ENCODE data around the gene PTPRG. TPM values are rescaled to one million over a fixed set of nuclear protein-coding genes. Genes with fewer than 3 reads are reported as not detected.
A peak's percentile ranks its signal among the peaks of the same experiment; 100 is the strongest.

The PTPRG gene
- total RNA-seq, 1 donor from 2014 or later: 0.22 TPM

GRCh38 chr3:62300617-62301016, 739.2 kb downstream of the PTPRG start:
- ChIA-PET CTCF (no interaction called here), POLR2A (no interaction called here)
- peaks cover 8% of the 10 kb centered on the region for H3K9me3 Mint-ChIP-seq
- no peak for TF ChIP-seq CTCF (IDR thresholded peaks at IDR 0.05)
- H3K4me3 Mint-ChIP-seq: no peak overlapping the region
- no peak overlapping the region for H3K27ac Mint-ChIP-seq
- DNase-seq: no peak
- intact Hi-C loops (cut with micrococcal nuclease): no loop called here
- no peak for ATAC-seq (ENCODE audit: low read depth)
- H3K4me1 Mint-ChIP-seq: no peaks in the 10 kb centered on the region
- H3K27me3 Mint-ChIP-seq: no peaks in the 10 kb centered on the region
- H3K36me3 Mint-ChIP-seq (ENCODE audit: low read depth): no peaks in the 10 kb centered on the region

GRCh38 chr3:62312201-62312600, 750.8 kb downstream of the PTPRG start:
- no peak for ATAC-seq (ENCODE audit: low read depth)

DNA sequence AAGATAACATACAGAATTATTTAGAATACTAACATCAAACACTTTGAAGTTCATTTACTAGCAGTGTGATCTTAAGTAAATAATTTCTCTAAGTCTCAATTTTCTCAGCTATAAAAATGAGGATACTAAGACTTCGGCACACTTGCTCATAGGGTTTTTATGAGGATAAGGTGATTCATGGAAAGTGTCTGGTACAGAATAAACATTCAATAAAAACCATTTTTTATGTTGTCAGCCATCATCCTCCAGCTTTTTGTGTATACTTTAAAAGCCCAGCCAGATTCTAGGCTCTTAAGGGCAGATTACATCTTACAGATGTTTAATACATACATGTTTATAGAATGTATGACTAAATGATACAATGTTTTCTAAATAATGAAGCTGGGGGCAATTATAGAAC, 755.2 kb downstream of the PTPRG start:
- no peak for TF ChIP-seq CTCF (IDR thresholded peaks at IDR 0.05)
- ChIA-PET POLR2A (no interaction called here), CTCF (no interaction called here)
- Mint-ChIP-seq H3K36me3 (ENCODE audit: low read depth) (no peaks in the 10 kb centered on the region), H3K4me3 (no peak overlapping the region), H3K27ac (no peak overlapping the region), H3K27me3 (peaks cover 10% of the 10 kb centered on the region), H3K9me3 (peaks cover 4% of the 10 kb centered on the region), H3K4me1 (peaks cover 11% of the 10 kb centered on the region)
- ATAC-seq (ENCODE audit: low read depth) (no peak), DNase-seq (no peak)
- intact Hi-C loops (cut with micrococcal nuclease): no loop called here

More at GRCh38 chr3:62312201-62312600, 750.8 kb downstream of the PTPRG start:
- Mint-ChIP-seq H3K36me3 (ENCODE audit: low read depth) (no peaks in the 10 kb centered on the region), H3K27me3 (peaks cover 4% of the 10 kb centered on the region), H3K4me3 (no peak overlapping the region), H3K9me3 (no peaks in the 10 kb centered on the region), H3K4me1 (no peaks in the 10 kb centered on the region), H3K27ac (no peak overlapping the region)
- CTCF ChIA-PET: no interaction called here
- POLR2A ChIA-PET: no interaction called here
- DNase-seq: no peak
- intact Hi-C loops (cut with micrococcal nuclease): no loop called here
- TF ChIP-seq CTCF (IDR thresholded peaks at IDR 0.05): no peak

GRCh38 chr3:62318365-62318751, 757.0 kb downstream of the PTPRG start:
- TF ChIP-seq CTCF (IDR thresholded peaks at IDR 0.05): no peak

GRCh38 chr3:62318752-62319569, 757.6 kb downstream of the PTPRG start:
- peak; percentile 97 for ATAC-seq (ENCODE audit: low read depth)

More at GRCh38 chr3:62318365-62318751, 757.0 kb downstream of the PTPRG start:
- DNase-seq (no peak), ATAC-seq (ENCODE audit: low read depth) (no peak)
- CTCF ChIA-PET: no interaction called here
- no peaks in the 10 kb centered on the region for H3K36me3 Mint-ChIP-seq (ENCODE audit: low read depth)
- H3K27me3 Mint-ChIP-seq: peaks cover 10% of the 10 kb centered on the region
- intact Hi-C loops (cut with micrococcal nuclease): no loop called here
- peak overlapping the region; percentile 88 for H3K4me3 Mint-ChIP-seq
- POLR2A ChIA-PET: no interaction called here
- H3K27ac Mint-ChIP-seq: no peak overlapping the region
- H3K4me1 Mint-ChIP-seq: peaks cover 11% of the 10 kb centered on the region
- H3K9me3 Mint-ChIP-seq: peaks cover 4% of the 10 kb centered on the region

More at GRCh38 chr3:62318752-62319569, 757.6 kb downstream of the PTPRG start:
- Mint-ChIP-seq H3K36me3 (ENCODE audit: low read depth) (no peaks in the 10 kb centered on the region), H3K4me1 (peaks cover 11% of the 10 kb centered on the region), H3K9me3 (peaks cover 4% of the 10 kb centered on the region), H3K27me3 (peaks cover 10% of the 10 kb centered on the region), H3K4me3 (peak overlapping the region; percentile 88), H3K27ac (peak overlapping the region; percentile 68)
- intact Hi-C loops (cut with micrococcal nuclease): no loop called here
- peak; percentile 32 for DNase-seq
- no peak for TF ChIP-seq CTCF (IDR thresholded peaks at IDR 0.05)
- CTCF ChIA-PET: no interaction called here
- POLR2A ChIA-PET: no interaction called here

Measured in activated B cell treated with CpG ODN at 0.5 μM for 24 hours (primary cell).